ENCODE results near the gene NDNF. TPM values are rescaled to one million over a fixed set of nuclear protein-coding genes. Genes with fewer than 3 reads are reported as not detected.

The NDNF gene
- total and polyA plus RNA-seq, 9 of the 15 experiments (the other 6 are each of a cell fraction or from before 2014, with no cell fraction given) = not detected

- TF ChIP-seq NFATC3 (IDR thresholded peaks at IDR 0.05) = no peak
- TF ChIP-seq RFX5 (IDR thresholded peaks at IDR 0.05; ENCODE audit: low read depth, low read length) = no peak
- no peak for TF ChIP-seq CC2D1A (IDR thresholded peaks at IDR 0.05)
Measured at GRCh38 chr4:121053601-121054143, 18.7 kb downstream of the NDNF start (continued).

DNA sequence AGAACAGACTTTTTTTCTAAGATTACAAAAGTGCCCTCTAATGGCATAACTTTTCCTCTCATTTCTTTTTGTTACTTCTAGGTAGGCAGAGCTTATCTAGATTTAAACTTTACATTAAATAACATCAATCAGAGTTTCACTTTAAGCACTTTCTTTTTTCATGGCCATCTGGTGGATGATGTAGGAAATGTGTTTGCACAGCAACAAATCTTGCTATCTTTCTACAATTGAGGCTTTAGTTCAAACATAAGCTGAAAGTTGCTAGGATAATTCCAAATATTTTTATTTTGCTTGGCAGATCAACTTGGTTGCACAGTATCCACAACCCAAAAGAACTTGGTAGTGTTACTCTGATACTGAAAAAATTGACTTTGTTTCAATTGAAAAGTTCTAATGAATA is 22.0 kb downstream of the NDNF start:
- Histone ChIP-seq H3K9ac (ENCODE audit: insufficient read depth in 1 of 2, low read depth in 2 of 2, low read length in 2 of 2) (no peak overlapping the region), H3K9me1 (ENCODE audit: control insufficient read depth, insufficient read depth, low read length) (no peaks in the 10 kb centered on the region), H3K4me2 (ENCODE audit: insufficient read depth, low read length) (no peak overlapping the region), H3K36me3 (ENCODE audit: control insufficient read depth, insufficient read depth, low read length) (no peaks in the 10 kb centered on the region), H3K4me3 (no peak overlapping the region), H3K27me3 (ENCODE audit: control insufficient read depth in 2 of 2, insufficient read depth in 2 of 2, low read length in 2 of 2) (no peaks in the 10 kb centered on the region), H3K79me2 (ENCODE audit: control insufficient read depth, insufficient read depth, low read length) (no peaks in the 10 kb centered on the region), H3K27ac (ENCODE audit: extremely low read depth, low read depth, low read length) (no peak overlapping the region), H3K4me1 (replicated peaks in 1 of 2; ENCODE audit: control insufficient read depth in 2 of 2, insufficient read depth in 2 of 2, low read length in 2 of 2) (no peaks in the 10 kb centered on the region), H2AFZ (ENCODE audit: low read depth, low read length) (no peak overlapping the region), H3K9me3 (replicated peaks; ENCODE audit: control insufficient read depth, insufficient read depth, low read depth, low read length) (no peaks in the 10 kb centered on the region), H4K20me1 (replicated peaks; ENCODE audit: control insufficient read depth, insufficient read depth, low read length) (no peaks in the 10 kb centered on the region)
- ChIA-PET POLR2A (no interaction called here), CTCF (ENCODE audit: low intra/inter-chr PET ratio) (no interaction called here)
- DNase-seq (ENCODE audit: extremely low read depth in 1 of 4, low spot score in 3 of 4) (no peak), ATAC-seq (no peak), FAIRE-seq (no peak)
- BruUV-seq (replicated peaks) = no TSS peak
- in situ Hi-C loops (cut with MboI) = no loop called here
- intact Hi-C loops (cut with micrococcal nuclease) = no loop called here
- TF ChIP-seq SOX6 (IDR thresholded peaks at IDR 0.05) = no peak
- TF ChIP-seq RAD21 (CRISPR knock-in tag; conservative IDR thresholded peaks at IDR 0.05 in 1 of 2, IDR thresholded peaks at IDR 0.05 in 1 of 2) = no peak
- TF ChIP-seq ZNF124 (CRISPR knock-in tag; IDR thresholded peaks at IDR 0.05) = no peak
- no peak for TF ChIP-seq KDM2B (CRISPR knock-in tag; IDR thresholded peaks at IDR 0.05)
- TF ChIP-seq, protein P1, sequence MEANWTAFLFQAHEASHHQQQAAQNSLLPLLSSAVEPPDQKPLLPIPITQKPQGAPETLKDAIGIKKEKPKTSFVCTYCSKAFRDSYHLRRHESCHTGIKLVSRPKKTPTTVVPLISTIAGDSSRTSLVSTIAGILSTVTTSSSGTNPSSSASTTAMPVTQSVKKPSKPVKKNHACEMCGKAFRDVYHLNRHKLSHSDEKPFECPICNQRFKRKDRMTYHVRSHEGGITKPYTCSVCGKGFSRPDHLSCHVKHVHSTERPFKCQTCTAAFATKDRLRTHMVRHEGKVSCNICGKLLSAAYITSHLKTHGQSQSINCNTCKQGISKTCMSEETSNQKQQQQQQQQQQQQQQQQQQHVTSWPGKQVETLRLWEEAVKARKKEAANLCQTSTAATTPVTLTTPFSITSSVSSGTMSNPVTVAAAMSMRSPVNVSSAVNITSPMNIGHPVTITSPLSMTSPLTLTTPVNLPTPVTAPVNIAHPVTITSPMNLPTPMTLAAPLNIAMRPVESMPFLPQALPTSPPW (CRISPR knock-in tag; IDR thresholded peaks at IDR 0.05) = no peak
- no peak for TF ChIP-seq ZFX (CRISPR knock-in tag; IDR thresholded peaks at IDR 0.05)
- TF ChIP-seq KLF10 (CRISPR knock-in tag; IDR thresholded peaks at IDR 0.05) = no peak
- TF ChIP-seq, protein P2, sequence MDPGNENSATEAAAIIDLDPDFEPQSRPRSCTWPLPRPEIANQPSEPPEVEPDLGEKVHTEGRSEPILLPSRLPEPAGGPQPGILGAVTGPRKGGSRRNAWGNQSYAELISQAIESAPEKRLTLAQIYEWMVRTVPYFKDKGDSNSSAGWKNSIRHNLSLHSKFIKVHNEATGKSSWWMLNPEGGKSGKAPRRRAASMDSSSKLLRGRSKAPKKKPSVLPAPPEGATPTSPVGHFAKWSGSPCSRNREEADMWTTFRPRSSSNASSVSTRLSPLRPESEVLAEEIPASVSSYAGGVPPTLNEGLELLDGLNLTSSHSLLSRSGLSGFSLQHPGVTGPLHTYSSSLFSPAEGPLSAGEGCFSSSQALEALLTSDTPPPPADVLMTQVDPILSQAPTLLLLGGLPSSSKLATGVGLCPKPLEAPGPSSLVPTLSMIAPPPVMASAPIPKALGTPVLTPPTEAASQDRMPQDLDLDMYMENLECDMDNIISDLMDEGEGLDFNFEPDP (CRISPR knock-in tag; IDR thresholded peaks at IDR 0.05) = no peak
- TF ChIP-seq ZSCAN29 (IDR thresholded peaks at IDR 0.05) = no peak
- TF ChIP-seq TRIM28 (IDR thresholded peaks at IDR 0.05) = no peak
- TF ChIP-seq ZNF511 (CRISPR knock-in tag; IDR thresholded peaks at IDR 0.05) = no peak
- no peak for TF ChIP-seq ELK3 (CRISPR knock-in tag; IDR thresholded peaks at IDR 0.05)
- TF ChIP-seq BRD4 (IDR thresholded peaks at IDR 0.05) = no peak
- no peak for TF ChIP-seq HMGXB4 (CRISPR knock-in tag; IDR thresholded peaks at IDR 0.05)
- TF ChIP-seq TAL1 (IDR thresholded peaks at IDR 0.05) = no peak

Data from K562 (cell line).